Embryonic facial prominence (tissue), 1 donor: ENCODE results near the gene VPS18.

Source experiments
- DNase-seq: peaks from one replicate; pipeline ENCODE4 v3.0.0-alpha.2; 2016; ENCODE audit errors: extremely low spot score

The VPS18 gene

DNA sequence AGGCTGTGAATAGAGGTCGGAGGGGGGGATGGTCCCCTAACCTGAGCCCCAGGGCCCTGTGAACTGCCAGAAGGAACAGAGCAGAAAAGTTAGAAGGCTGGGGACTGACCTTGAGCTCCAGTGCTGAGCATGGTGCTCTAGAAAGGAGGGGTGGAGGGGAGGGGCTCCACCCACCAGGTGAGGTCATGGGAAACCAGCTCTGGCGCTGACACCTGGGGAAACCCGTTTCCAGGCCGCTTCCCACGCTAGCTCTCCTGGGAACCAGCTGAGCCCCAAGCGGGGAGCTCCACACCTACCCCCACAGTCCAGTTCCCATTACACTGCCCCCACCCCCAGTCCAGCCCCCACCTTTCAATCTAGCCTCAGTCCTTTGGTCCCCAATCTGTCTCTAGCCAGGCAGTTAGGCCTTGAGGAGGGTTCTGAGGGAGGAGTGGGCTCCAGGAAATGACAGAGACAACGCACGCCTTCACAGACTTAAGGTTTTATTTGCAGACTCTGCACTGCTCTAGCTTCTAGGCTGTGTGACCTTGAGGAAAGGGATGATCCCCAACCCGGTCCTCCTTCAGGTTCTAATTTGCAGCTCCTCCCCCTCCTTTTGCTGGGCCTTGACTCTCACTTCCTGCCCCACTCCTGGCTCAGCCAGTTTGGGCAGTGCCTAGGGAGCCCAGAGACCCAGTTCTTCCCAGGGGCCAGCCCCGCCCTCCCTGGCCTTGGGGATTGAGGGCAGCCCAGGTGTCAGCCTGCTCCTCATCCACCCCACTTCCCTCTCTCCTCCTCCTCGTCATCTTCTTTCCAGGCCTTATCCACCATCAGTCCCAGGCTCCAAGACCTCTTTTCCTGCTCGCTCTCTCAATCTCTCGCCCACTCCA lies 22.3 kb upstream of the VPS18 start:
- DNase-seq: no peak

DNA sequence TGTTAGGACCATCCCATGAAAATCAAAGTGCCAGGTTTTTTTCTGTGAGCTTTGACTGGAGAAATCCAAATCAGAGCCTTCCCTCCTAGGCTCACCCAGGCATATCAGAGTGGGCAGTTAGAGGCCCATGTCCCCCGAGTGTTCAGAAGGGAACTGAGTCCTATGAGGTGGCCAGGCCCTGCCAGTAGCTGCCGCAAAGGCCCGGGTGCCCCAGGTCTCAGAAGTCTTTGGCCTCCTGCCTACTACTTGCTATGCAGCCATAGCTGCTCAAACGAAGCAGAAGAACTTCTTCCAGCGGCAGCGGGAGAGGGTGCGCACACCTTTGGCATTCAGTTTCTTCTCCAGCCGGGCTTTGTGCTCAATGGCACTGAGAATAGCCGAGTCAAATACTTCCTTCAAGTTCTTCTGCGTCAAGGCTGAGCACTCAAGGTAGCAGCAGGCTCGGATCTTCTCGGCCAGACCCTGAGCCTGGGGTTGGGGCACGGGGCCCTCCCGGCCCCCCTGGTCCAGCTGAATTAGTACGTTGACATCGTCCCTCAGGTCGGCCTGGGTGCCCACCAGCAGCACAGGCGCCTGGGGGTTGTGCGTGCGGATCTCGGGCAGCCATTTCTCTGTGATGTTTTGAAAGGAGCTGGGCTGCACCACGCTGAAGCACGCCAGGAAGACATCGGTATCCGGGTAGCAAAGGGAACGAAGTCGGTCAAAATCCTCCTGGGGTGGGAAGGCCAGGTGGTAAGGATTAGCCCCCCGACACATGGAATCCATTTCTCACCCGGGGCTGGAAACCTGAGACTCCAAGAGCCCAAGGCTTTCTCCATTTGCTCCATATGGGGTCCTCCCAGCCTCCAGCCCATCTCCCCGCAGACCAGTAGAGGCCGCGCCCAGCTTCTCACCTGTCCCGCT lies 21.2 kb upstream of the VPS18 start:
- no peak for DNase-seq

DNA sequence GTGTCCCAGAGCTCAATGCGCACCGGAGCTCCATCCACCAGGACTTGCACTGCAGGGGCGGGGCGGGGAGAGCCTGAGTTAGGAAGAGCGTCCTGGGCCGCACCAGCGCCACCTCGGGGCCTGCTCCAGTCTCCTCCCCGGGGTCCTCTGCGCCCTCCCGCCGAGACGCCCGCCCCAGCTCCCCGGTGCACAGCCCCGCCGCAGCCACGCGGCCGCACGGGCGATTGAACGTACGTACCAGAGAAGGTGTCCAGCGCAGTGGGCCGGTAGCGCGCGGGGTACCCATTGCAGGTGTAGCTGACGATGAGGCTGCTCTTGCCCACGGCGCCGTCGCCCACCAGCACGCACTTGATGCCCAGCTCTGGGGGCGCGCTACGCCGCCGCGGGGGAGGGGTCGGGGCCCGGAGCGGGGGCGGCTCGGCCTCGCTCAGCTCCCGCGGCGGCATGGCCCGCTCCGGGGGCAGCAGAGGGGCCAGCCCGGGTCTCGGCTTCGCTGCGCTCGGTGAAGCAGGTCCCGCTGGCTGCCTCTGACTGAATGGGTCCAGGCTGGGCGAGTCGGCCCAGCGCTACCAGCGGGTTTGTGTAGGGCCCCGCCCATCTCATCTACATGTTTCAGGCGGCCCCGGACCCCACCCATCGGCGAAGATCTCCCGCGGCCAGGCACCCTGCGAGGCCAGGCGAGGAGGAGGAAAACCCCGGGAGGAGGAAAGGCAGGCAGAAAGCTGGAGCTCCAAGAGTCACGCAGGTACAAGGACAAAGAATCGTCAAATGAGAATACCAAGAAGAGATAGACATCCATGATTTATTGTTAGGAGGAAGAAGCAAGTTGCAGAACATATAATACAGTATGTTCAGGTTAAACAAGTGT lies 20.3 kb upstream of the VPS18 start, which contains the start of gene RHOV:
Gene RHOV (minus strand): TSS at position 541 of the 868 bp plus-strand sequence. CDS start 95 bp downstream, at position 446.
- DNase-seq: no peak

DNA sequence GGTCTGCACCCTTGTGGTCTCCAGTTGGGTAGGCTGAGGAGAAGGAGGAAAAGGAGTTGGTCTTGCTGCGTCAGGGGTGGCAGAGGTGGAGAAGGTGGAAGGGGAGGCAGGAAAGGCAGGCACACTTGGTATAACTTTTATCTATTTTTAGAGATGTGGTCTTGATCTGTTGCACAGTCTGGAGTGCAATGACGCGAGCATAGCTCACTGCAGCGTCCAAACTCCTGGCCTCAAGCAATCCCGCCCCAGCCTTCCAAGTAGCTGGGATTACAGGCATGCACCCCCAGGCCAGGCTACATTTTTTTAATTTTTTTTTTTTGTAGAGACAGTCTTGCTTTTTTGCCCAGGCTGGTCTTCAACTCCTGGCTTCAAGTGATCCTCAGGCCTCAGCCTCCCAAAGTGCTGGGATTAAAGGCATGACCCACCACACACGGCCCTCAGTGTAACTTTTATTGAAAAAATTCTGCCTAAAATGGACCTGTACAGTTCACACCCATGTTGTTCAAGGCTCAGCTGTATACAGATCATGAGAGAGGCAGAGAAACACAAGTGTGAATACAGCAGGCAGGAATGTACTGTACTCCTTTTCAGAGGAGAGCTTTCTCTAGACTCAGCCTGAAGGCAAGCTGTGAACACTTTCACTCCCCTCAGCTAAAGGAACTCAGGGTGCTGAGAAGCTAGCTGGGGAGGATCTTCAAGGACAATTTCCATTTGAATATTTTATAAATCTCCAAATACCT lies 18.1 kb upstream of the VPS18 start:
- no peak for DNase-seq

DNA sequence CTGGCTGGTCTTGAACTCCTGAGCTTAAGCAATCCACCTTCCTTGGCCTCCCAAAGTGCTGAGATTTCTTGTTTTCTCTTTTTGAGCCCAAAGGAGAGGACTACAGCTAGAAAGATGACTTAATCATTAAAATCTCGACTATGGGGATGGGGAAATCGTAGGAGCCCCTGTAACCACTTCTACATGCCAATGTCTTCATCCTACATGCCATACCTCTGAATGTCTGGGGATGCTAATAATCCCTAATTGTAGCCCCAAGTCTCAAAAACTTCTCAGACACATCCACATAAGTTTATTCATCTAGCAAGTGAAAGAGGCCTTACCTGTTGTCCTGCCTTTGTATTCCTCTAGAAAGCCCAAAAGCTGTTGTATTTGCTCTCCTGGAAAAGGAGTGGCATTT lies 16.6 kb upstream of the VPS18 start:
- no peak for DNase-seq

DNA sequence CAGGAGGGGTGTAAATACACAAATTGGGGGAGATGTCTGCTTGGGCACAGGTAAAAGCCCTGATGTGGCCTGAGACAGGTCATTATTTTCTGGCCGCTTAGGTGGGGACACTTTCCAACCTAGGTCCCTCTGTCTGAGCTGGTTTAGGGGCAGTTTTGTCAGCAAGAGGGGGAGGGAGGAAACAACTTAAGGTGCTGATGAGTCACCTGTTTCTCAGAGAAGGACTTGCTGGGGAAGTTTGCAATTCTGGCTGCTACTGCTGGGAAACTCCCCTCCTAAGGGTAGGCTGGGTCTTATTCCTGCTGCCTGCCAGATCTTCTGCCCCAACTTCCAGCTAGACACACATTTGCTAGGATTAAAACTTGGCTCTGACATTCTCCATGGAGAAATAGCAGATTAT lies 15.5 kb upstream of the VPS18 start:
- DNase-seq: no peak

DNA sequence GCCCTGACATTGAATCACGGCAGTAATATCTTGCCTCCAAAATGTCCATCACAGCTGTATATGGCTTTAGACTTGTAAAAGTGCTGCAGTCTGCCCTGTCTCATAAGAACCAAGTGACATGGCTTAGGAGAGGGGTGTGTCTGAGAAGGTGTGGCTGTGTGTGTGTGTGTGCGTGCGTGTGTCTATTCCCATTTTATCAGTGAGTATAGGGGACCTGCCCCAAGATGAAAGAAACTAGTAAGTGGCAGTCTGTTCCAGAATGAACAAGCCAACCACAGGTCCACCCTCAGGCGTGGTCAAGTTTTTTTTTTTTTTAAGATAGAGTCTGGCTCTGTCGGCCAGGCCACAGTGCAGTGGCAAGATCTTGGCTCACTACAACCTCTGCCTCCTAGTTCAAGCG lies 14.6 kb upstream of the VPS18 start:
- DNase-seq: no peak

DNA sequence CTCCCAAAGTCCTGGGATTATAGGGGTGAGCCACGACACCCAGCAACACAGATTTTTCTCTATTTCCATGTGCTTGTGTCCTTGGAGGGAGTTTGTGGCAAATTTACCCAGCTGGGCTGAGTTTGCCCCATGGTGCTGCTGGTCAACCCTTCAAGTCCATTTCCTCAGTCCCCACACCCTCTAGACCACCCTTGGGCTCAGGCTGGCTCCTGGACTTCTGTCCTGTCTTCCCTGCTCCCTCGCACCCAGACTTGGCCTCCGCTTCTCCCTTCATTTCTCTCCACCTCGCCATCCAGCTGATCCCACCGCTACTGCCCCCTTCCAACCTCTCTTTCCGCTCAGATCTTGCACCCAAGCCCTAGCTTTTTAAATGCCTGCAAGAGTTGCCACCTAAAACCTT lies 12.9 kb upstream of the VPS18 start:
- DNase-seq: no peak

DNA sequence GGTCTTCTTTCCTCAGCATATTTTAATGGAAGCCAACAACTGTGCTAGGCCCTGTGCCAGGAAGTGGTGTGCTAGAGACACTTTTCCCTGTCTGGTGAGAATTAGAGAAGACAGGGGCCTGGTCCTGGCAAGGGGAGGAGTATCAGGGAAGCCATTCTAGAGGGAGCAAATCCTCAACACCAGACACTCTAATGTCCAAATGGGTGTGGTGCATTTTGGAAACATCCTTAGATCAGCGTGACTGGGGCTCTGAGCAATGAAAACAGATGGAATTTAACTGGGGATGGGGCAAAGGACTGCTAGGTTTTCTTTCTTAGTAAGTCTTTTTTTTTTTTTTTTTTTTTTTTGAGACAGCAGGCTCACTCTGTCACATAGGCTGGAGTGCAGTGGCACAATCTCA lies 7.7 kb upstream of the VPS18 start:
- no peak for DNase-seq

DNA sequence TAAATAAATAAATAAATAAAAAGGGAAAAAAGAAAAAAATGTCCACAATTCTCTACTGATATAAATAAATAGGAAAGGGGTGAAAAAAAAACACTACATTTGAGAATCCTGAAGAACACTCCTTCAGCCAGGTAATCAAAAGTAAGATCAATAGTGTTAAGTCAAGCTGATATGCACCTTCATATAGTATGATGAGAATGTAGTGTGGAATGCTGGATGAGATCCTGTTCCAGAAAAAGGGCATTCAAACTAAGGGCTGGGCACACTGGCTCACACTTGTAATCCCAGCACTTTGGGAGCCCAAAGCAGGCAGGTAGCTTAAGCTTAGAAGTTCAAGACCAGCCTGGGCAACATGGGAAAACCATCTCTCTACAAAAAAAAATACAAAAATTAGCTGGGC lies 5.1 kb upstream of the VPS18 start:
- no peak for DNase-seq

DNA sequence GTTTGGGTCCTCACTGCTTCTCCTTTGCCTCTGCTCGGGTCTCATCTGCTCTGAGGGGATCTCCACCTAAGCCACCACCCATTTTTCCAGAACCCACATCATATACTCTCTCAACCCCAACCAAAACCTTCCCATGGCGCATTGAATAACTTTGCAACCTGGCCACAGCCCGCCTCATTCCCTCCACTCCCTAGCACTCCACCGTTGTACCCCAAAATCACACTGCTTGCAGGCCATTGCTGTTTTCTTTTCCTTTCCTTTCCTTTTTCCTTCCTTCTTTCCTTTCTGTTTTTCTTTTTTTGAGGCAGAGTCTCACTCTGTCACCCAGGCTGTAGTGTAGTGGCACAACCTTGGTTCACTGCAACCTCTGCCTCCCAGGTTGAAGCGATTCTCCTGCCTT lies 3.1 kb upstream of the VPS18 start:
- no peak for DNase-seq

DNA sequence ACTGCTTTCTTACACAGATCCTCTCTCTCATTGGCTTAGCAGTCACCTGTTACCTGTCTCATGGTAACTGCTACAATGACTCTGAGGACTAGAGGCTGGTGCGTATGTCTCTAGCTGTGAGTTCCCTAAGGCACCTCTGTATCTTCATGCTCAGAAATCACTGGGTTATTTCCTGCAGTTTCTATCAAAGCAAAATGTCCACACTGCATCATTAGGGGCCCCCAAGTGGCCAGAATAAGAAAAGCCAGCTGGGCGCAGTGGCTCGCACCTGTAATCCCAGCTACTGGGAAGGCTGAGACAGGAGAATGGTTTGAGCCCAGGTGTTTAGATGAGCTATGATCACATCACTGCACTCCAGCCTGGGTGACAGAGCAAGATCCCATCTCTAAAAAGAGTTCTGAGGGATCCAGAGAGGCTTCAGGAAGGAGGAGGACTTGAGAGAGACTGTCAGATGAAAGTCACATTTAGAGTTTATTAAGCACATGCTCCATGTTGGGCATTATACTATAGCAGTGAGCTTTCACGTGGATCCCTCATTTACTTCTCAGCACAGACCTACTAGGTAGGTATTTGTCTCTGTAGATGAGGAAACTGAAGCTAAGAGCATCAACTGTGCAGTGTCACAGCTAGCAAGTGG lies 2.3 kb upstream of the VPS18 start:
- no peak for DNase-seq

DNA sequence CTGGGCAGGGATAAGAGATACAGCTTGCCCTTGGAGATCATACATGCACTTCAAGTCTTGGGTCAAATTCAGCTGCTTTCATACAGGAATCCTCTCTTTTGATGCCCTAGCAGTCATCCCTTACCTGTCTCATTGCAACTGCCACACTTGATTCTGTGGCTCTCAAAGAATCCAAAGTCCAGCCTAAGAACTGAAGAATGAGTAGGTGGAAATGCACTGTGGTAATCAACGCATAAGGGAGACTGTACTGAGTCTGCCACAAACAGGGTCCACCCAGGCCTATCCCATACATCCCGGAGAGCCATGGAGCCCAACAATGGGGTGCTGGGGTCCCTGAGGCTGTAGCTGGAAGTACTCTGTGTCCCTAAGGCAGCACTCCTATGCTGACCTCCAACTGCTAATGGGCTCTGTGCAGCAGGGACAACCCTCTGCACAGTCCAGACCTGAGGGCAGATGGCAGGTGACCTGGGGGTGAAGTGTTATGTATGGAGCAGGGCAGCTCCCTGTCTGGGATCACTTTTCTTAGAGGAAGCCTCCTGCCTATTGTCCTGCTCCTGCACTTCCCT lies 1.7 kb upstream of the VPS18 start:
- no peak for DNase-seq

DNA sequence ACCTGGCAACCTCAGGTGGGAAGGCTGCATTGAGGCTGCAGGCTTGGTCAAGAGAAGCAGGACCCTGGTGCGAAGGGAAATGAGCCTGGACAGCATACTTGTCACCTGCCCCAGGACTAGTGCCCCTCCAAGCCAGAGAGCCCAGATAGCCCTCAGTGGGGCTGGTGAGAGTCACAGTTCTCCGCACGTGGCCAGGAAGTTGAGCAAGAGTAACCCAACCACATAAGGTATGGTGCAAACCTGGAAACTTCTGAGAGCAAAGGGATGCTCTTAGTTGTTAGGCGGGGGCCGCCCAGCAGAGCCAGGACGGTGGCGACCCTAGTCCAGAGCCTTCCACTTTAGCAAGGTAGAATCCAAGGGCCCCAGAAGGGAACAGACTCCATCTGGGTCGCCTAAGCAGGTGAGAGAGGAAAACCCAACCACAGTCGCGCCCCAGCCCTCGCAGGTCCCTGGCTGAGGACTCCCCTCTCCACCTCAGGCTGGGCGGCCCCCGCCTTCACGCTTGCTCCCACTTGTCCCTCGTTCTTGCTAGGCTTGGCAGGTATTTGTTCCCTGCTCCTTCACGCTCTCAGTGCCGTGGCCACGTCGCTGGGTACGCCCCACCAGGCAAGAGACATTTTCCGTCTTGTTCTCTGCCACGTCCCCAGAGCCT lies 1.1 kb upstream of the VPS18 start:
- no peak for DNase-seq

DNA sequence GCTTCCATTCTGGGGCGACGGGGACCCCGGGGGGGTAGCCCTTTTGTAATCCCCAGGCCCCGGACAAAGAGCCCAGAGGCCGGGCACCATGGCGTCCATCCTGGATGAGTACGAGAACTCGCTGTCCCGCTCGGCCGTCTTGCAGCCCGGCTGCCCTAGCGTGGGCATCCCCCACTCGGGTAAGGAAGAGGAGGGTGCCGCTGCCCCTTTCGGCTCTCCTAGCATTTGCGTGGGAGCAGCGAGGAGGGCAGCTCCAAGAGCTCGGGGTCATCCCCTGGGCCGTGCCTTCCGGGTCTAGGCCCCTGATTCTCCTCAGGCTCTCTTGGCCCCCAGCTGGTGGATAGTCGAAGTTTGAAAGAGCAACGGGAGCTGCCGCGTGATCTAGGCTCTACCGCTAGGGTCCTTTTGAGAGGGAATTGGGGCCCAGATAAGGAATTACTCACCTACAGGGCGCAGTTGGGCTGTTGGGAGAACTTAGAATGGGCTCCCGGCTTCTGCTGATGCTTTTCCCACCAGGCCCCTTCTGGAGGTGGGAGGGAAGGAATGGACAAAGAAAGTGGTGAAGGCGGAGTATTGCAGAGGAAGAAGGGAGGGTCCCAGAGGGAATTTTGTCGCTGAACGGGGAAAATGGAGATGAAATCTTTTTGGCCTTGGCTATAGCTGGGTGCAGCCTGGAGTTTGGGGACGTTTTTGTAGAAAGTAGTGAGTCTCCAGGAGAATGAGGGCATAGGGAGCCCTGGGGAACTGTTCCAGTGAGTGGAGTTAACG lies 615 bp downstream of the VPS18 start:
- no peak for DNase-seq

DNA sequence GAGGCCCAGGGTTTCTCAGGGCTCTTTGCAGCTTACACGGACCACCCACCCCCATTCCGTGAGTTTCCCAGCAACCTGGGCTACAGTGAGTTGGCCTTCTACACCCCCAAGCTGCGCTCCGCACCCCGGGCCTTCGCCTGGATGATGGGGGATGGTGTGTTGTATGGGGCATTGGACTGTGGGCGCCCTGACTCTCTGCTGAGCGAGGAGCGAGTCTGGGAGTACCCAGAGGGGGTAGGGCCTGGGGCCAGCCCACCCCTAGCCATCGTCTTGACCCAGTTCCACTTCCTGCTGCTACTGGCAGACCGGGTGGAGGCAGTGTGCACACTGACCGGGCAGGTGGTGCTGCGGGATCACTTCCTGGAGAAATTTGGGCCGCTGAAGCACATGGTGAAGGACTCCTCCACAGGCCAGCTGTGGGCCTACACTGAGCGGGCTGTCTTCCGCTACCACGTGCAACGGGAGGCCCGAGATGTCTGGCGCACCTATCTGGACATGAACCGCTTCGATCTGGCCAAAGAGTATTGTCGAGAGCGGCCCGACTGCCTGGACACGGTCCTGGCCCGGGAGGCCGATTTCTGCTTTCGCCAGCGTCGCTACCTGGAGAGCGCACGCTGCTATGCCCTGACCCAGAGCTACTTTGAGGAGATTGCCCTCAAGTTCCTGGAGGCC lies 5.4 kb downstream of the VPS18 start:
- DNase-seq: no peak

DNA sequence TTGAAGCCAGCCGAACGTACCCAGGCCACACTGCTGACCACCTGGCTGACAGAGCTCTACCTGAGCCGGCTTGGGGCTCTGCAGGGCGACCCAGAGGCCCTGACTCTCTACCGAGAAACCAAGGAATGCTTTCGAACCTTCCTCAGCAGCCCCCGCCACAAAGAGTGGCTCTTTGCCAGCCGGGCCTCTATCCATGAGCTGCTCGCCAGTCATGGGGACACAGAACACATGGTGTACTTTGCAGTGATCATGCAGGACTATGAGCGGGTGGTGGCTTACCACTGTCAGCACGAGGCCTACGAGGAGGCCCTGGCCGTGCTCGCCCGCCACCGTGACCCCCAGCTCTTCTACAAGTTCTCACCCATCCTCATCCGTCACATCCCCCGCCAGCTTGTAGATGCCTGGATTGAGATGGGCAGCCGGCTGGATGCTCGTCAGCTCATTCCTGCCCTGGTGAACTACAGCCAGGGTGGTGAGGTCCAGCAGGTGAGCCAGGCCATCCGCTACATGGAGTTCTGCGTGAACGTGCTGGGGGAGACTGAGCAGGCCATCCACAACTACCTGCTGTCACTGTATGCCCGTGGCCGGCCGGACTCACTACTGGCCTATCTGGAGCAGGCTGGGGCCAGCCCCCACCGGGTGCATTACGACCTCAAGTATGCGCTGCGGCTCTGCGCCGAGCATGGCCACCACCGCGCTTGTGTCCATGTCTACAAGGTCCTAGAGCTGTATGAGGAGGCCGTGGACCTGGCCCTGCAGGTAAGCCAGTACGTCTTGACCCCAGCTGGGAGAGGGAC lies 6.2 kb downstream of the VPS18 start:
- DNase-seq: no peak

DNA sequence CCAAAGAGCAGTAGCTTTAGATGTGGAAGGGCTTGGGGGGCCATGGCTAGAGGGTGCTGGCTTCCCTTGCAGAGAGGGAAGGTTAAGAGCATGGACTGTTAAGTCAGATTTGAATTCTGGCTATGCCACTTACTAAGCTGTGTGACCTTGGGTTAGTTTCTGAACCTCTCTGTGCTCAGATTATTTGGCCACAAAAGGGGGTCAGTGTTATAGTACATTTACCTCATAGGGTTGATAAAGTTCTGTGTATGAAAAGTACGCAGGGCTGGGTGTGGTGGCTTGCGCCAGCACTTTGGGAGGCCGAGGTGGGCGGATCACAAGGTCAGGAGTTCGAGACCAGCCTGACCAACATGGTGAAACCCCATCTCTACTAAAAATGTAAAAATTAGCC lies 6.8 kb downstream of the VPS18 start:
- DNase-seq: no peak
